Activated CD4-positive, alpha-beta T cell treated with anti-CD3 and anti-CD28 coated beads, Interleukin-2, amount 10 ng/mL, durations not matched to agents 24 days and 14 days (primary cell): ENCODE data around the gene THYN1. TPM values are rescaled to one million over a fixed set of nuclear protein-coding genes. Genes with fewer than 3 reads are reported as not detected.

ENCODE experiments used
- DNase-seq: peaks from one replicate; pipeline ENCODE4 v3.0.0; 2022
- H3K27ac Mint-ChIP-seq: one replicate; pipeline ENCODE4 v1.8.0; 2022; ENCODE audit warnings: mild to moderate bottlenecking, mixed read lengths
- H3K27me3 Mint-ChIP-seq: one replicate; pipeline ENCODE4 v1.8.0; 2022; ENCODE audit warnings: mixed read lengths
- H3K36me3 Mint-ChIP-seq: one replicate; pipeline ENCODE4 v1.8.0; 2022; ENCODE audit warnings: low read depth, mild to moderate bottlenecking, mixed read lengths
- H3K4me1 Mint-ChIP-seq: one replicate; pipeline ENCODE4 v1.8.0; 2021; ENCODE audit warnings: mixed read lengths
- H3K4me3 Mint-ChIP-seq: one replicate; pipeline ENCODE4 v1.8.0; 2022; ENCODE audit warnings: mild to moderate bottlenecking, moderate library complexity, mixed read lengths
- H3K9me3 Mint-ChIP-seq: one replicate; pipeline ENCODE4 v1.8.0; 2021; ENCODE audit warnings: mixed read lengths
- intact Hi-C: fragments of 100-400 bp; cut with micrococcal nuclease; formaldehyde crosslinking; loops from one replicate; pipeline ENCODE4 v1.15.1; 2023
- total RNA-seq: library from RNA; stranded (reverse); gene quantifications from 2 replicates; pipeline ENCODE4 v1.2.3, GENCODE V29; 2022

THYN1 gene
- total RNA-seq, 1 donor from 2014 or later = 69.1 TPM

GRCh38 chr11:134250675-134251074, 2.5 kb downstream of the THYN1 start:
- H3K9me3 Mint-ChIP-seq = no peaks in the 10 kb centered on the region
- H3K4me3 Mint-ChIP-seq = no peak overlapping the region
- intact Hi-C loops = no loop called here
- DNase-seq = no peak
- peaks cover 27% of the 10 kb centered on the region for H3K4me1 Mint-ChIP-seq
- H3K36me3 Mint-ChIP-seq = peaks cover 26% of the 10 kb centered on the region
- H3K27me3 Mint-ChIP-seq = no peaks in the 10 kb centered on the region
- no peak overlapping the region for H3K27ac Mint-ChIP-seq

GRCh38 chr11:134250246-134250645, 2.9 kb downstream of the THYN1 start:
- H3K4me3 Mint-ChIP-seq = no peak overlapping the region

GRCh38 chr11:134248910-134249480, 4.2 kb downstream of the THYN1 start:
- H3K27me3 Mint-ChIP-seq = no peaks in the 10 kb centered on the region
- no peaks in the 10 kb centered on the region for H3K9me3 Mint-ChIP-seq
- peak overlapping the region; percentile 35 for H3K27ac Mint-ChIP-seq
- intact Hi-C loops = no loop called here
- peaks cover 35% of the 10 kb centered on the region for H3K36me3 Mint-ChIP-seq
- DNase-seq = no peak
- H3K4me3 Mint-ChIP-seq = no peak overlapping the region
- H3K4me1 Mint-ChIP-seq = peaks cover 16% of the 10 kb centered on the region

More at GRCh38 chr11:134250246-134250645, 2.9 kb downstream of the THYN1 start:
- no peak overlapping the region for H3K27ac Mint-ChIP-seq
- H3K36me3 Mint-ChIP-seq = peaks cover 26% of the 10 kb centered on the region
- no peak for DNase-seq
- H3K9me3 Mint-ChIP-seq = no peaks in the 10 kb centered on the region
- H3K4me1 Mint-ChIP-seq = peaks cover 24% of the 10 kb centered on the region
- H3K27me3 Mint-ChIP-seq = no peaks in the 10 kb centered on the region
- intact Hi-C loops = no loop called here

- H3K27ac Mint-ChIP-seq = no peak overlapping the region
- peaks cover 48% of the 10 kb centered on the region for H3K36me3 Mint-ChIP-seq
- no peak overlapping the region for H3K4me3 Mint-ChIP-seq
- no peaks in the 10 kb centered on the region for H3K27me3 Mint-ChIP-seq
- no peak for DNase-seq
- peaks cover 7% of the 10 kb centered on the region for H3K4me1 Mint-ChIP-seq
- no peaks in the 10 kb centered on the region for H3K9me3 Mint-ChIP-seq
- intact Hi-C loops = no loop called here
Measured at GRCh38 chr11:134246678-134247077, 6.5 kb downstream of the THYN1 start.

- Mint-ChIP-seq H3K27me3 (no peaks in the 10 kb centered on the region), H3K36me3 (peaks cover 48% of the 10 kb centered on the region)
Measured at GRCh38 chr11:134246100-134246499, 7.1 kb downstream of the THYN1 start.

GRCh38 chr11:134245434-134245833, 7.7 kb downstream of the THYN1 start:
- no peak for DNase-seq
- H3K4me3 Mint-ChIP-seq = no peak overlapping the region
- no peak overlapping the region for H3K27ac Mint-ChIP-seq
- no peaks in the 10 kb centered on the region for H3K9me3 Mint-ChIP-seq
- H3K27me3 Mint-ChIP-seq = no peaks in the 10 kb centered on the region
- H3K36me3 Mint-ChIP-seq = peaks cover 48% of the 10 kb centered on the region
- intact Hi-C loops = loop anchor here (2.0 kb wide), 1 partner anchor 39 kb away; no protein-coding TSS in a partner anchor
- H3K4me1 Mint-ChIP-seq = peaks cover 5% of the 10 kb centered on the region

More at GRCh38 chr11:134246100-134246499, 7.1 kb downstream of the THYN1 start:
- Mint-ChIP-seq H3K4me1 (peaks cover 5% of the 10 kb centered on the region), H3K27ac (no peak overlapping the region), H3K4me3 (no peak overlapping the region), H3K9me3 (no peaks in the 10 kb centered on the region)
- intact Hi-C loops = no loop called here
- DNase-seq = no peak

GRCh38 chr11:134244593-134244992, 8.6 kb downstream of the THYN1 start:
- H3K27ac Mint-ChIP-seq = no peak overlapping the region
- peak; percentile 72 for DNase-seq
- H3K4me3 Mint-ChIP-seq = no peak overlapping the region
- H3K36me3 Mint-ChIP-seq = peaks cover 53% of the 10 kb centered on the region
- H3K4me1 Mint-ChIP-seq = peaks cover 5% of the 10 kb centered on the region
- intact Hi-C loops = loop anchor here (2.0 kb wide), 1 partner anchor 38 kb away; no protein-coding TSS in a partner anchor
- H3K27me3 Mint-ChIP-seq = no peaks in the 10 kb centered on the region
- H3K9me3 Mint-ChIP-seq = no peaks in the 10 kb centered on the region

GRCh38 chr11:134243913-134244312, 9.2 kb downstream of the THYN1 start:
- no peaks in the 10 kb centered on the region for H3K27me3 Mint-ChIP-seq
- peaks cover 51% of the 10 kb centered on the region for H3K36me3 Mint-ChIP-seq
- H3K4me3 Mint-ChIP-seq = no peak overlapping the region
- no peaks in the 10 kb centered on the region for H3K9me3 Mint-ChIP-seq
- H3K27ac Mint-ChIP-seq = no peak overlapping the region
- no peaks in the 10 kb centered on the region for H3K4me1 Mint-ChIP-seq
- intact Hi-C loops = loop anchor here (2.0 kb wide), 1 partner anchor 37 kb away; no protein-coding TSS in a partner anchor
- DNase-seq = no peak

- Mint-ChIP-seq H3K9me3 (no peaks in the 10 kb centered on the region), H3K27ac (no peak overlapping the region), H3K4me3 (no peak overlapping the region), H3K4me1 (no peaks in the 10 kb centered on the region), H3K36me3 (peaks cover 47% of the 10 kb centered on the region), H3K27me3 (no peaks in the 10 kb centered on the region)
- no peak for DNase-seq
- intact Hi-C loops = no loop called here
Measured at GRCh38 chr11:134242376-134242775, 10.8 kb downstream of the THYN1 start.

- Mint-ChIP-seq H3K27ac (no peak overlapping the region), H3K9me3 (no peaks in the 10 kb centered on the region), H3K27me3 (no peaks in the 10 kb centered on the region), H3K4me1 (no peaks in the 10 kb centered on the region), H3K4me3 (no peak overlapping the region), H3K36me3 (peaks cover 46% of the 10 kb centered on the region)
- intact Hi-C loops = no loop called here
- DNase-seq = no peak
Measured at GRCh38 chr11:134240592-134240991, 12.6 kb downstream of the THYN1 start.

GRCh38 chr11:134238956-134239355, 14.2 kb downstream of the THYN1 start:
- Mint-ChIP-seq H3K9me3 (no peaks in the 10 kb centered on the region), H3K4me3 (no peak overlapping the region), H3K4me1 (no peaks in the 10 kb centered on the region), H3K27me3 (no peaks in the 10 kb centered on the region), H3K27ac (no peak overlapping the region), H3K36me3 (peaks cover 36% of the 10 kb centered on the region)
- no peak for DNase-seq
- intact Hi-C loops = no loop called here

GRCh38 chr11:134237557-134237922, 15.6 kb downstream of the THYN1 start:
- H3K36me3 Mint-ChIP-seq = peaks cover 26% of the 10 kb centered on the region
- no peak for DNase-seq
- H3K27me3 Mint-ChIP-seq = no peaks in the 10 kb centered on the region
- no peaks in the 10 kb centered on the region for H3K9me3 Mint-ChIP-seq
- intact Hi-C loops = no loop called here
- peaks cover 1% of the 10 kb centered on the region for H3K4me1 Mint-ChIP-seq
- H3K4me3 Mint-ChIP-seq = no peak overlapping the region
- H3K27ac Mint-ChIP-seq = no peak overlapping the region

- H3K4me1 Mint-ChIP-seq = peaks cover 6% of the 10 kb centered on the region
- no peaks in the 10 kb centered on the region for H3K27me3 Mint-ChIP-seq
- H3K36me3 Mint-ChIP-seq = peaks cover 23% of the 10 kb centered on the region
- intact Hi-C loops = no loop called here
- H3K4me3 Mint-ChIP-seq = no peak overlapping the region
- no peak overlapping the region for H3K27ac Mint-ChIP-seq
- no peak for DNase-seq
- H3K9me3 Mint-ChIP-seq = no peaks in the 10 kb centered on the region
Measured at GRCh38 chr11:134236834-134237556, 16.2 kb downstream of the THYN1 start.

GRCh38 chr11:134235399-134235798, 17.8 kb downstream of the THYN1 start:
- intact Hi-C loops = no loop called here
- Mint-ChIP-seq H3K27ac (no peak overlapping the region), H3K36me3 (peaks cover 27% of the 10 kb centered on the region), H3K27me3 (no peaks in the 10 kb centered on the region), H3K4me3 (no peak overlapping the region), H3K4me1 (peaks cover 15% of the 10 kb centered on the region), H3K9me3 (no peaks in the 10 kb centered on the region)
- DNase-seq = no peak
